Stimulated activated CD8-positive, alpha-beta memory T cell treated with anti-CD3 and anti-CD28 coated beads, Interleukin-4, amount 100 ng/mL, for 4 hours (primary cell): Measurements from ENCODE around the gene LRCOL1.
"Not testable (repeated sequence)": the region's sequence is repeated elsewhere in the genome, so short reads cannot be mapped to it uniquely, and the experiment has no call there.

ENCODE experiments used
- DNase-seq, 2 donors: peaks; one replicate each; pipeline ENCODE4 v3.0.0-alpha.2; 2020; ENCODE audit warnings: low read depth in 2 of 2, low spot score in 1 of 2

LRCOL1 gene

DNA sequence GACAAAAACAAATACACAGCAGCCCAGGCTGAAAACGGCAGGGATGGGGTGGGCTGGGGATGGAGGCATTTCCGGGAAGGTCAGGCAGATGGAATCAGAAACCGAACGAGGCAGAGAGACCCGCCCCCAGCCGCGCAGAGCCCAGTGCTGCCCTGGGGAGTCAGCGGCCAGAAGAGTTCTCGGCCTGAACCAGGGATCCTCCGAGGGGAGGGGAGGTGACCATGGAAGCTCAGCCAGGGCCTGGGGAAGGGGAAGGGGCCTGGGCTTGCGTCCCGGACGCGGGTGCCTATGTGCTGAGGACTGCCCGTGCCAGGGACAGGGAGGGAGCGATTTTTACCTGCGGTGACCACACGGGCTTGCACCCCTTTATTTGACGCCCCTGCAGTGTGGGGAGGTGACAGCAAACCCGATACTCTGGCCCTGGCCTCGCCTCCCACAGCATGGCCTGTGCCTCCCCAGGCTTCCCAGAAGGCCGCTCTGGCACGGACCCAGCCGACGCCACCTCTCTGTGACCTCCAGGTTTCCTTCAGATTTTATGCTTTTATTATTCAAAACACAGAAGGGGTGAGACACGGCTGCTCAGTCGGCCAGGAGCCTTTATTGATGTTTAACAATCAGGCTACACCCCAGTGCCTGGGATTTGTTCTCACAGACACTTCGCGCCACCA lies 7.7 kb downstream of the LRCOL1 start:
- no peak for DNase-seq

DNA sequence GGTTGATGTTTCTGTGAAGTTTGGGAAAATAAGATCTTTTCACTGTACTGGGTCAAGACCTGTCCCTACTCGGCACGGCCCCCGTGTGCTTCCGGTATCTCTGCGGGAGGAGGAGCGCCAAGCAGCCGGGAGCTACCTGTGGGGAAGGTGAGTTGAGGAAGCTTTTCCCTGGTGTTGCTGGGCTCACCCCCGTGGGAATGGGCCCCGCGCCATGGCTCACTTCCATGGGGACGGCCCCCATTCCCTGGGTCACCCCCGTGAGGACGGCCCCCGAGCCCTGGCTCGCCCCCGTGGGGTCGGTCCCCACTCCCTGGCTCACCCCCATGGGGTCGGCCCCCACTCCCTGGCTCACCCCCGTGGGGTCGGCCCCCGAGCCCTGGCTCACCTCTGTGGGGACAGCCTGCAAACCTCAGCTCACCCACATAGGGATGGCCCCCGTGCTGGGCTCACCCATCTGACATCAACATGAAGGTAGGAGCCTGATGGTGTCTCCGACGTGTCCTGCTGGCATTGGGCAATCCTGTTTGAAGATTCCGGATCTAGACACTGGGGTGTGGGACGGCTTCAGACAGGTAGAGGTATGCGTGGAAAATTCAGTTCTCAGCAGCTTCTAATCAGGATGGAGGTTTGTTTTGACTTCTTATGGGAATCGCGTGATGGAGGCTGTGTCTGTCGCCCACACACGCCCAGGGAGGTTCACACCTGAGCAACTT lies 9.1 kb downstream of the LRCOL1 start:
- no peak for DNase-seq

- no peak for DNase-seq
Observed at GRCh38 chr12:132600048-132601032, 10.0 kb downstream of the LRCOL1 start.

DNA sequence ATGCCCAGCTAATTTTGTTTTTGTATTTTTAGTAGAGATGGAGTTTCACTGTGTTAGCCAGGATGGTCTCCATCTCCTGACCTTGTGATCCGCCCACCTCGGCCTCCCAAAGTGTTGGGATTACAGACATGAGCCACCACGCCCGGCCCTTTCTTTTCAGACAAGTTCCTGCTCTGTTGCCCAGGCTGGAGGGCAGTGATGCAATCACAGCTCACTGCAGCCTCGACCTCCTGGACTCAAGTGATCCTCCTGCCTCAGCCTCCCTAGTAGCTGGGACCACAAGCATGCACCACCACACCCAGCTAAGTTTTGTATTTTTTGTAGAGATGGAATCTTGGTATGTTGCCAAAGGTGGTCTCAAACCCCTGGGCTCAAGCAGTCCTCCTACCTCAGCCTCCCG lies 10.9 kb downstream of the LRCOL1 start:
- not testable (repeated sequence) for DNase-seq

GRCh38 chr12:132597333-132598316 lies 12.8 kb downstream of the LRCOL1 start:
- no peak for DNase-seq

DNA sequence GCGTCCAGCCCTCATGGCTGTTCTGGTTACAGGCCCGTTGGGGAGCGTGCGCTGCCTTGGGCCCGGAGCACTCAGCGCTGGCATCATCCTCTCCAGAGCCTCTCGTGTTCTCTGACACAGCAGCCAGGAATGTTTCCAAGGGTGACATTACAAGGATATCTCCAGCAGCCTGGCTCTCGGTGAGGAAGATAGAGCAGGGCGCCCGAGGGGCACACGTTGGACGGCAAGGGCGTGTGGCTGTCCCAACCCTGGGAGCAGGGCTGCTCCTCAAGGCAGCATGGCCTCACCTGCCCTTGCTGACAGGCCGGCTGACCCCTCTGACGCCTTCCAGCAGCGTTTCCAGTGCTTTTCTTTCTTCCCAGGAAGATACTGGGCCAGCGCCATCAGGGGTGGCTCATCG lies 14.4 kb downstream of the LRCOL1 start:
- no peak for DNase-seq

DNA sequence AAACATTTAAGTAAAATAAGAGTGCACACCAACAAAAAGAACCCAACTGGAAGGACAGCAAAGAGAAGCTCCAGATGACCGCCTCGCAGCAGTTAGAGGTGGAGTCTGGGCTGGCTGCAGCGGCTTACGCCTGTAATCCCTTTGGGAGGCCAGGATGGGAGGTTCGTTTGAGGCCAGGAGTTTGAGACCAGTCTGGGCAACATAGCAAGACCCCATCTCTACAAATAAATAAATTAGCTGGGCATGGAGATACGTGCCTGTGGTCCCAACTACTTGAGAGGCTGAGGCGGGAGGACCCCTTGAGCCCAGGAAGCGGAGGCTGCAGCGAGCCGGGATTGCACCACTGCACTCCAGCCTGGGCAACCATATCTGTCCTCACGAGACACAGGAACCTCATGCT lies 15.2 kb downstream of the LRCOL1 start:
- no peak for DNase-seq

- DNase-seq = no peak
Observed at GRCh38 chr12:132593938-132594358, 16.4 kb downstream of the LRCOL1 start.

DNA sequence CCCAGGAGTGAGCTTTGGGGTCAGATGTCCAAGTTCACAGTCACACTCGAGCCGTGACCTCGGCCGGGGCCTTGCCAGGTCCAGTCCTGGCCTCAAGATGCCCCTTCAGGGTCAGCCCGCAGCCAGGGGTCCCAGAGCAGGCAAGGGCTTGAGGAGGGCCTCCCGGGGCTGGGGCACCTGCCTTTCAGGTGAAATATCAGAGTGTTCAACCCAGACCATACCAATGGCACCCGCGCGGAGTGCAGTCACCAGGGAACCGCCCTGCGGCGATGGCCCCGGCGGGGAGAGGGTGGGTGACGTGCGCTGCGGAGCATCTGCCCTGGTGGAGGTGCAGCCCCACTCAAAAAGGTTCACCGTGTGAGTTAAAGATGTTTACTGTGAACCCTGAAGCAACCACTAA lies 16.9 kb downstream of the LRCOL1 start:
- DNase-seq = no peak

DNA sequence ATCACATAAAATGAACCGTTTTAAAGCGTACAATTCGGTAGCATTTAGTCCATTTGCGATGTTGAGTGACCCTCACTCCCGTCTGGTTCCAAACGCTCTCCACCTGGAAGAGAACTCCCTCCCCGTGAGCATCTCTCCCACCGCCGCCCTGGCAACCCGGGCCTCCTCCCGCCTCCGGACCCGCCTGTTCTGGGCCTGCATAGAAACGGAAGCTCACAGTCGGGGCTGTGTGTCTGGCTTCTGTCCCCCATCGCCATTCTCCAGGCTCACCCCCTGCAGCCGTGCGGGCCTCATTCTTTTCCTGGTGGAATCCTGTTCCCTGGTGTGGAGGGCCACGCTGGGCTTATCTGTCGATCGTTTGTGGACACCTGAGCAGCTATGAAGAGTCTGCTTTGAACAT lies 17.3 kb downstream of the LRCOL1 start:
- DNase-seq = no peak

GRCh38 chr12:132592282-132592970 lies 18.0 kb downstream of the LRCOL1 start:
- no peak for DNase-seq

DNA sequence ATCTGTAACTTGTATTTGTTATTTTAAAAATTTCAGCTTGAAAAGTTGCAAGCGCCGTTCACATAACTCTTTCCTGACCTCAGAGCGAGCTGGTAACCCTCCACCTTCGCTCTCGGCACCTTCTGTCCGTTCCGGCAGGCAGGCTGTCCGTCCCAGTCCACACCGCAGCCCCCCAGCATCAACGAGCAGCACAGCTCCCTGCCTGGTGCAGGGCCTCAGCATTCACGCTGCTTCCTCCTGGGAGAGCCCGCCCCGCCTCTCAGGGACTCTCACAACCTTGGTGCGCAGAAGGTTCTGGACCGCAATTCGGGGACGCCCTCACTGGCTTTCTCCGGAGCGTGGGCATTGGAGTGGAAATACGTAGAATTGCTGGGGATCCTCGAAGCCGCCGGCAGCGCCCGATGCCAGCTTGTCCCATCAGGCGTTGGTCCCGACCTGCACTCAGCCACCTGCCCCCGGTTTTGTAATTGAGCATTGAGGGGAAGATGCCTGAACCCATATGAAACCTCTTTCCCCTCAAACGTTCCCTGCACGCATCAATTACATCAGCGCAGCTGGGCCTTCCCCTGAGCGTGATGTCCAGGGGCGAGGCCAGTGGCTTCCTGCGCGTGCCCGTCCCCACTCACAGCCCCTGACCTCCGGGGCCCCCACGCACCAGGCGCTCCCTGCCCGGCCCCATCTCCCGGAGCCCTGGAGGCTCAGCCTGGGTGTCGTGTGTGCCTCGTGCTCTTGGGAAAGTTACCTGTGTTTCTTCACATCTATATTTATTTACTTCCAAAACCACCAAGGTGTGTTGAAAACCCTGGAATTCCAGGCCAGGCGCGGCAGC lies 19.1 kb downstream of the LRCOL1 start:
- DNase-seq = no peak

DNA sequence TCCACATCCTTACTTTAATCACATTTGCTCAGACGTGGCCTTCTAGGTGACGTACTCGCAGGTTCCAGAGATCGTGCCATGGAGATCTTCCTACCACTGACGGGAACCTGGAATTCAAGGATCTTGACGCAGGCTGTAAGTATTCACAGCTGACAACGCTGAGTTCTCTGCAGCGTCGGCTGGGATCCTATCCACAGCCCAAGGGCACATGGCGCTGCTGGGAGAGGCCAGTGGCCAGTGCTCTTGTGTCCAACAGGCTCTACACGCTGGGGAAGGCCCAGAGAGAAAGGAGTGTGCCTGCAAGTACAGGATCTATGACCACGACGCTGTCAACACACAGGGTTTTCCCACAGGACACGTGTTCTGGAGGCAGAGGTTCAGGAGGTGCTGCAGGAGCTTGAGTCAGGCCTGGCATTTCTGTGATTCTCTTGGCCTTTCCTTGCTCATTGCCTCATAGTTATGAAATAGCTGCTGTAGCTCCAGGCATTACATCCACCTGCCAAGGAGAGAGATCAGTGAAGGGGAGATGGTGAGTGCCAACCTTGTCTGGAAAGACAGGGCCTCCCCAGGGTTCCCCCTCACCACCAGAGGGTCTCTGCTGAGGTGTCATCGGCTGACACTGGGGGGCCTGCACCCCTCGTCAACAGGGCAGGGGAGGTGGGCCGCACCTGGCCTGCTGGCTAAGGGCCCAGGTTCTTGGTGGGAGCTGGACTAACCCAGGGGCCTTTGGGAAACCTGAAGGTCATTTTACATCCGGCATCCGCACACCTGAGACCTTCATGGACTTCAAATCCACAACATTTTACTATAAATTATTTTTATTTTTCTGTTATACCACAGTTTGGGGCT lies 21.3 kb downstream of the LRCOL1 start:
- DNase-seq = no peak

DNA sequence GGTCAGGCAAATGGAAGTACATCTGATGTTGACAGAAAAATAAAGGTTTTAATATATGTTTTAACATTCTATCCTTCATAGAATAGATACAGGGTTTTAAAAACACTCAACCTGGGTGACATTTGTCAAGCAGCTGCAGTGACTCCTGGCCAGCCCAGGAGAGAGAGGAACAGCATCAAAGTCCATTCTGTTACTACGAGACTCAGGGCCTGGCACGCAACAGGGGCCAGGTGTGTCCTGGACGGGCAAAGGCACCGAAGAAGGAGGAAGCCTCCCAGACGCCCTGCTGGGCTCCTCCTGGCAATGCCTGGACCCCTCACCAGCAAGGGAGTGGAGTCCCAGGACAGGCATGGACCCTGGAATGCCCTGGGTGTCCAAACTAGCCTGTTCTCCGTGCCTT lies 22.1 kb downstream of the LRCOL1 start:
- DNase-seq = no peak

GRCh38 chr12:132587781-132588180 lies 22.6 kb downstream of the LRCOL1 start:
- no peak for DNase-seq

GRCh38 chr12:132586929-132587328 lies 23.5 kb downstream of the LRCOL1 start:
- no peak for DNase-seq

- no peak for DNase-seq
Observed at GRCh38 chr12:132585177-132585576, 25.2 kb downstream of the LRCOL1 start.

- no peak for DNase-seq
Observed at GRCh38 chr12:132584429-132584828, 26.0 kb downstream of the LRCOL1 start.
